Sciatic nerve (tissue), 2 donors: ENCODE measurements around the gene RUVBL1. TPM values are rescaled to one million over a fixed set of nuclear protein-coding genes. Genes with fewer than 3 reads are reported as not detected.

ENCODE experiments used
- ATAC-seq: fragments of 200-7000 bp; cut with Tn5 transposase; one replicate; pipeline ENCODE4 v1.9.1; 2020; ENCODE audit warnings: mild to moderate bottlenecking, moderate library complexity
- DNase-seq: peaks from one replicate; pipeline ENCODE4 v3.0.0-alpha.2; 2020; ENCODE audit warnings: low spot score
- intact Hi-C: fragments of 100-400 bp; cut with DNase I; formaldehyde crosslinking; loops from one replicate; pipeline ENCODE4 v1.14.2; 2022
- total RNA-seq: library from RNA; stranded (reverse); fragmentation: NEBNext Ultra II Directional; extraction: Animal tissue kit (Norgen Biotek cat#: 25700); gene quantifications from one replicate; pipeline ENCODE4 v1.2.1, GENCODE V29; 2021
- donor health status: DM: no; HTN: no; CAD: no.
- donor health status: DM: no; HTN: no; CAD: no.

The RUVBL1 gene
- total RNA-seq, 1 donor from 2014 or later: 26.7 TPM

- ATAC-seq: peak; percentile 48
- peak; percentile 44 for DNase-seq
- intact Hi-C loops: loop anchor here (10.0 kb wide), 1 partner anchor 430 kb away; no protein-coding TSS in a partner anchor
Observed at GRCh38 chr3:128074851-128075521, 48.6 kb downstream of the RUVBL1 start.

DNA sequence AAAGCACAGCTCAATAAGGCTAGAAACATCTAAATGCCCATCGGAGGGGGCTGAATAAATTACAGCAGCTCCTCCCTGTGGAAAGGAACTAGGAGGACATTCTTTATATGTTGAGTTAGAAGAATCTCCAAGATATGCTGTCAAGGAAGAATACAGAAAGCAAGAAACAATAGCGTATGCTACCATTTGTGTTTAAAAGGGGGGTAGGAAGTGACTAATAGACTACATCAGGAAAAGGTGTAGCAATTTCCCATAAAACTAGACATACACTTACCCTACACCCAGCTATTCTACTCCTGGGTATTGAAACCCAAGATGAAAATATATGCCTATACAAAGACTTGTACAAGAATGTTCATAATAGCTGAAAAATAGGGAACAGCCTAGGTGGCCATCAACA lies 49.8 kb downstream of the RUVBL1 start:
- intact Hi-C loops: loop anchor here (10.0 kb wide), 1 partner anchor 431 kb away; no protein-coding TSS in a partner anchor
- no peak for DNase-seq
- ATAC-seq: no peak

GRCh38 chr3:128073185-128073725 lies 50.4 kb downstream of the RUVBL1 start:
- intact Hi-C loops: loop anchor here (10.0 kb wide), 1 partner anchor 432 kb away; no protein-coding TSS in a partner anchor
- no peak for ATAC-seq
- DNase-seq: peak; percentile 50

DNA sequence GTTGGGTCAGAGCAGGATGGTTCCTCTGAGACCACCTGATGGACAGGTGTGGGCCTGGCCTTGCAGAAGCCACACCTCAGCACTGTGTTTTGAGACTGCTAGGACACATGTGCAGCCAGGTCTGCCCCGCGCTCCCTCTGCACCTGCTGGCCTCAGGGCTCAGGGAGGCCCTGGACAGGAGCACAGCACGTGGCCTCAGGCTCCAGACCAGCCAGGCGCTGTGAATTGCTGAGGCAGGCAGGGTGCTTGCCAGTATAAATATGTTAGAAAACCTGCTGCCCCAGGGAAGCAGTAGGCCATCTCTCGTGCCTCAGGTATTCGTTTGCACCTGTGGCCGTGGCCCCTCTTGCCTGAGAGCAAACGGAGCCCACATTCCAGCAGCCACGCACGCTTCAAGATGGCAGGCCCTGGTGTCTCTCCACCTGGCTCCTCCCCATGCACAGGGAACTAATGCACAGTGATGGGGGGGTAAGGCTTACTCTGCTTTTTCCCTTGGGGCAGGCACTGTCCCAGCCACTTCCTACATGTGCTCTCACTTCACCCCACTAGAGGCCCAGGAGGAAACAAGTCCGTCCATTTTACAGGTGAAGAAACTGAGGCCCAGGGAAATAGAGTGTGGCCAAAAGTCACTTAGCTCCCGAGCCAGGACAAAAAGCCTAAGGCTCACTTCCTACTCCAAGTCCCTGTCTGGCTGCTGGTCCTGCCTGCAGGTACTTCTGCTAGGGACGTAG lies 51.0 kb downstream of the RUVBL1 start:
- peak; percentile 61 for DNase-seq
- ATAC-seq: no peak
- intact Hi-C loops: loop anchor here (10.0 kb wide), 1 partner anchor 432 kb away; no protein-coding TSS in a partner anchor

GRCh38 chr3:128071771-128072453 lies 51.7 kb downstream of the RUVBL1 start:
- no peak for DNase-seq
- intact Hi-C loops: loop anchor here (10.0 kb wide), 1 partner anchor 433 kb away; no protein-coding TSS in a partner anchor
- ATAC-seq: no peak

DNA sequence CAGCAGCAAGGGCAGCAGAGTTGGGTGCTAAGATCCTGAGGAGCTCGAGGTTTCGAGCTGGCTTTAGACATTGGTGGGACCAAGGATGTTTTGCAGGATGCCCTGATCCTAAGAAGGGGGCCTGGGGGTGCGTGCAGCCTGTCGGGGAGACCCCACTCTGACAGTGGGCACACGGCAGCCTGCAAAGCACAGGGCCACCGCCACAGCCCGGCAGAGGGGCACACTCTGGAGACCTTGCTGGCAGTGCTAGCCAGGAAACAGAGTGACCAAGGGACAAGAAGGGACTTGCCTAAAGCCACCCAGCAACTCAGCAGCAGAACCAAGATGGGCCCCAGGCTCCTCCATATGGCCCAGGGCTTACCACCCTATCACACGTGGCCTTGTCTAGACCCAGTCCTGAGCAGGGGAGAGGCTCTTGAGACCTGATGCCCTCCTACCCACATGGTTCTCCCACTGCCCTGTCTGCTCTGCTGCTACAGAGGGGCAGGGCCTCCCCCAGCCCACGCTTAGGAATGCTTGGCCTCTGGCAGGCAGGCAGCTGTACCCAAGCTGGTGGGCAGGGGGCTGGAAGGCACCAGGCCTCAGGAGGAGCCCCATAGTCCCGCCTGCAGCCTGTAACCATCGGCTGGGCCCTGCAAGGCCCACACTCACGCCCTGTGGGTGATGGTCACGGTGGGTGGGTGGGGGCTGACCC lies 52.6 kb downstream of the RUVBL1 start:
- intact Hi-C loops: loop anchor here (10.0 kb wide), 1 partner anchor 434 kb away; no protein-coding TSS in a partner anchor
- DNase-seq (no peak), ATAC-seq (no peak)

GRCh38 chr3:128069271-128069670 lies 54.3 kb downstream of the RUVBL1 start:
- DNase-seq (peak; percentile 54), ATAC-seq (no peak)
- intact Hi-C loops: no loop called here

DNA sequence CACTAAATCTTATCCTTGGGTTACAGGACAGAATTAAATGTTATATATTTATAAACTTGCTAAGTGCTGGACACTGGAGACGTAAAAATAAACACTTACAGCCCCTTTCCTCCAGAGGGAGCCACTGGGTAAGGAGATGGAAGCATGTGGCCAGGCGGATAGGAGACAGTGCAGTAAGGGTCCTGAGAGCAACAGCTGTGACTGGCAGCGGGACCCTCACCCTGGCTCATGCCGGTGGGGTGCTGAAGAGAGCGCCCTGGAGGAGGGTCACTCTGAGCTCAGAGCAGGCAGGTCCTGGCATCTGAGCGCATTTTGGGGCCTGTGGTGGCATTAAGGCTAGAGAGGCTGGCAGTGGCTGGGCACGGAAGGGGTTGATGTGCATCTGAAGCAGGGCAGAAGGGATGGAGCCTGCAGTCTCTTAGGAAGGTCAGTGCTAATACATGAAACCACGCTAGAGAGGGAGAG lies 55.4 kb downstream of the RUVBL1 start:
- ATAC-seq: no peak
- DNase-seq: no peak
- intact Hi-C loops: no loop called here

- DNase-seq (no peak), ATAC-seq (no peak)
- intact Hi-C loops: no loop called here
Observed at GRCh38 chr3:128067489-128067888, 56.1 kb downstream of the RUVBL1 start.

GRCh38 chr3:128066676-128067075 lies 56.9 kb downstream of the RUVBL1 start:
- intact Hi-C loops: no loop called here
- DNase-seq: no peak
- ATAC-seq: no peak

- no peak for DNase-seq
- no peak for ATAC-seq
- intact Hi-C loops: no loop called here
Observed at GRCh38 chr3:128066114-128066513, 57.5 kb downstream of the RUVBL1 start.

- intact Hi-C loops: no loop called here
- ATAC-seq: no peak
- no peak for DNase-seq
Observed at GRCh38 chr3:128064962-128065361, 58.6 kb downstream of the RUVBL1 start.

- ATAC-seq (no peak), DNase-seq (no peak)
- intact Hi-C loops: no loop called here
Observed at GRCh38 chr3:128063865-128064264, 59.7 kb downstream of the RUVBL1 start.

GRCh38 chr3:128062033-128062745 lies 61.4 kb downstream of the RUVBL1 start:
- intact Hi-C loops: no loop called here
- ATAC-seq: no peak
- DNase-seq: no peak

DNA sequence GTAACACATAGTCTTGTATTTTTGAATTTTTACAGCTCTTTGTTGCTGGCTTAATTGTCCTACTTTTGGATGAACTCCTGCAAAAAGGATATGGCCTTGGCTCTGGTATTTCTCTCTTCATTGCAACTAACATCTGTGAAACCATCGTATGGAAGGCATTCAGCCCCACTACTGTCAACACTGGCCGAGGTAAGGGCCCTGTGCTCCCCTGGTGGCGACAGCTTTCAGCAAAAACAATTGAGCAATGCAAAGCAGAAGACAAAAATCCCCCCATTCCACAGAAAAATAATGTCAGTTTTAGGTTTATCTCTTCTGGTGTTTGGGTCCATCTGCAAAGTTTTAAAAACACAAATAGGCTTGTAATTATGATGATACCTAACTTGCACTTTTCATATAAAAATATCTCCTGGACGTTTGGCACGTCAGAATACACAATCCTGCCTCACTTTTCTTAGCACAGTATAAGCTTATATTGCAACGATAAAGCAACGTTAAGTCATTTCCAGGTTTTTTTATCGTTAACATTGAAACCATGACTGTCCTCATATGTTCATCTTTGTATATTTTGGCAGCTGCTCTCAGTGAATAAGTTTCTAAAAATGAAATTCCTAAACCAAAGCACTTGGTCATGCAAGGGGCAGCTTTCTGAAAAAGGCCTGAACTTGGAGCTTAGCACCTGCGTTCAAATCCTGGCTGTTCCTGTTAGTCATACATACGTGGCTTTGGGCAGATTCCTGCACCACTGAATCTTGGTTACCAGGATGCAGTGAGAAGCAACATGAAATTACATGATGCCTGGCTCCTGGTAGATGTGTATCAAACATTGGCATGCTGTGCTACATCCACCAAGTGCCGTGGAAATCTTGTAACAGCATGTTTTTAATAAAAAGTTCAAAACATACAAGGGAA lies 62.9 kb downstream of the RUVBL1 start:
- DNase-seq (no peak), ATAC-seq (no peak)
- intact Hi-C loops: no loop called here

DNA sequence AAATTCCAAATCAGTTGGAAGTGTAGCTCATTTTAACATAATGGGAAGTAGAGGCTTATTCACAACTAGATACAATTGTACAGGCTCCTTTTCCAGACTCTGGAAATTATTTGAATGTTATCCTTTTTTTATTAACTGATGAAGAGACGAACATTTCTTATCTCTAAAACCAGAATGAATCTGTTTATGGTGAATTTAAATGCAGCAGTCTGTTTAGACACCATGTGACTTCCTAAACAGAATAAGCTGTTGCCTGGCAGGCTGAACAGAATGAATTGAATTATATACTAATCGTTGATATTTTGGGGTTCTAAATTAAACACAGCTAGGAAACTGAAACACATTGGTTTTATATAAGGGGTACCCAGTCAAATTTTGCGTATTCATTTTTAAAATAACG lies 67.4 kb downstream of the RUVBL1 start:
- intact Hi-C loops: no loop called here
- DNase-seq (no peak), ATAC-seq (no peak)

DNA sequence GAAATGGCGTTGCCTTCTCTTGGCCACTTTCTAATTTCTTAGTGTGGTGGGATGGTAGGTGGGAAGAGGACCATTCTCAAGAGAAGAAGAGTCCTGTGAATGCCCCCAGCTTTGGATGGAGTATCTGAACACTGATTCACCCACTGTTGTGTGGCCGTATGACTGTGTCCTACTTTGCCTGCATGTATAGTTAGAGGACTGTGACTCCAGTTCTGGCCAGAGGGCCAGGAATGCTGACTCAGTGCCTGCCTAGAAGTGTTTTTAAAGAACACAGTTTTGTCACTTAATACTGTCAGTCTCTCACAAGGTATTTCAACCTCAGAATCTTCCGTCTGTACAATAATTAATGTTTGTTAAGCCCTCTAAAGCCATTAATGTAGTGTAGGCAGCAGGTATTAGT lies 69.2 kb downstream of the RUVBL1 start:
- intact Hi-C loops: no loop called here
- DNase-seq: no peak
- ATAC-seq: no peak
